Raji (cell line): ENCODE measurements around the gene PPP2R5B.

Experiments
- POLR2A ChIP-seq: IDR thresholded peaks from 2 replicates; pipeline ENCODE4 v1.6.1; 2011; ENCODE audit warnings: low read depth, low read length, control low read depth; ENCODE audit not compliant: insufficient read depth

PPP2R5B gene

GRCh38 chr11:64925536-64926436, 1.3 kb downstream of the PPP2R5B start:
- TF ChIP-seq POLR2A: no peak

- no peak for TF ChIP-seq POLR2A
Observed at GRCh38 chr11:64926689-64927088, 2.2 kb downstream of the PPP2R5B start.

DNA sequence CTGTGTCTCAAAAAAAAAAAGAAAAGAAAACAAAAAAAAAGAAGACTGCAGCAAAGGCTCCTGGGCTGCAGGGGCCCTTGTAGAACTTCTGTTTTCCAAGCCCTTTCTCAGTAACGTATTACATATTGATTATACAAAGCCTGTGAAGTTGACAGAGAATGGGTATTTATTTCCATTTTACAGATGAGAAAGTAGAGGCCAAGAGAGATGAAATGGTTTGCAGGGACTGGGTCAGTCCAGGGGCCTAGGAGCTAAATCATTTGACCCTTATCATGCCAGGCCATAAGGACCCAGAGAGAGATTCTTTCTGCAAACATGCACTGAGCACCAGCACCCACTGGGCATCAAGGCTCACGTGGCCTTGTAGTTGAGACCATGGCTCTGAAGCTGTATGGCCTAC, 4.5 kb downstream of the PPP2R5B start:
- TF ChIP-seq POLR2A: no peak

DNA sequence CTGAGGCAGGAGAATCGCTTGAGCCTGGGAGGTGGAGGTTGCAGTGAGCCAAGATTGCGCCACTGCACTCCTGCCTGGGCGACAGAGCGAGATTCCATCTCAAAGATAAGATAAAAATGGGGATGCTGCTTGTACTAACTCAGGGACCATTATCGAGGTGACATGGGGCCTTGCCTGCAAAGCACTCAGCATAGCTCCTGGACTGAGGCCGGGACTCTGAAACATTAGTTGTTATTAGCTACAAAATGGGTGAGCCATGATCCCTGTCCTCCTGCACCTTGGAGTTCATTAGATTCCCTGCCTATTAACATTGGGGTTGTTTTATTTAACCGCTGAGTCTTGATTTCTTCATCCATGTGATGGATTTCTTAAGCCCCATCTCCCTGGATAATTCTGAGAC, 5.1 kb downstream of the PPP2R5B start:
- no peak for TF ChIP-seq POLR2A

DNA sequence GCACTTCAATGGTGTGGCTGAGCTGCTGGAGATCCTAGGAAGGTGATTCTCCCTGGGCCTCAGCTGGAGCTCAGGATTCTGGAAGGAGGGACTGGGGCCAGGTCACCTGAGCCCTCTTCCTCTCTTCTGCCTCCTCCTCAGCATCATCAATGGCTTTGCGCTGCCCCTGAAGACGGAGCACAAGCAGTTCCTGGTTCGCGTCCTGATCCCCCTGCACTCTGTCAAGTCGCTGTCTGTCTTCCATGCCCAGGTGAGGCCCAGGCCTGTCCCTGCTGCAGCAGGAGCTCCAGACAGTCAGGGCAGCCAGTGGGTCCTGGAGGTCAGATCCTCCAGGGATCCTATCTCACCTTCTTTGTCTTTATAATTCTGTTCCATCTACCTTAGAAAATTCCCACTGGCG, 5.9 kb downstream of the PPP2R5B start:
- TF ChIP-seq POLR2A: no peak

GRCh38 chr11:64931290-64931689, 6.8 kb downstream of the PPP2R5B start:
- TF ChIP-seq POLR2A: no peak

DNA sequence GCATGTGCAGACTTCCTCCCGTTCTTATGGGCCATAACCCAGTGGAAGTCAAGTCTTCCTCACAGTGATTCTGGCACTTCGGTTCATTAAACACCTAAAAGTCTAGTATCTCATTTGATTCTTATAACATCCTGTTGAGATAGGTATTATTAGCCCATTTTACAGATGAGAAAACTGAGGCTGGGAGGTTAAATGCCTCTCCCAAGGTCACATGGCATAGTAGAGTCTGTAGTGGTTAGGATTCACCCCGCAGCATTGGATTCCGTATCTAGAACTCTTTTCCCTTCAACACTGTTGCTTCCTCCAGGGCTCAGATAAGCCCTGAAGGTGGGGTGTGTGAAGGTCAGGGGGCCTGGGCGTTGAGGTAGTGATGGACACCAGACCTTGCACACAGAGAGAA, 7.8 kb downstream of the PPP2R5B start:
- TF ChIP-seq POLR2A: no peak

GRCh38 chr11:64933213-64933934, 8.9 kb downstream of the PPP2R5B start:
- TF ChIP-seq POLR2A: no peak

DNA sequence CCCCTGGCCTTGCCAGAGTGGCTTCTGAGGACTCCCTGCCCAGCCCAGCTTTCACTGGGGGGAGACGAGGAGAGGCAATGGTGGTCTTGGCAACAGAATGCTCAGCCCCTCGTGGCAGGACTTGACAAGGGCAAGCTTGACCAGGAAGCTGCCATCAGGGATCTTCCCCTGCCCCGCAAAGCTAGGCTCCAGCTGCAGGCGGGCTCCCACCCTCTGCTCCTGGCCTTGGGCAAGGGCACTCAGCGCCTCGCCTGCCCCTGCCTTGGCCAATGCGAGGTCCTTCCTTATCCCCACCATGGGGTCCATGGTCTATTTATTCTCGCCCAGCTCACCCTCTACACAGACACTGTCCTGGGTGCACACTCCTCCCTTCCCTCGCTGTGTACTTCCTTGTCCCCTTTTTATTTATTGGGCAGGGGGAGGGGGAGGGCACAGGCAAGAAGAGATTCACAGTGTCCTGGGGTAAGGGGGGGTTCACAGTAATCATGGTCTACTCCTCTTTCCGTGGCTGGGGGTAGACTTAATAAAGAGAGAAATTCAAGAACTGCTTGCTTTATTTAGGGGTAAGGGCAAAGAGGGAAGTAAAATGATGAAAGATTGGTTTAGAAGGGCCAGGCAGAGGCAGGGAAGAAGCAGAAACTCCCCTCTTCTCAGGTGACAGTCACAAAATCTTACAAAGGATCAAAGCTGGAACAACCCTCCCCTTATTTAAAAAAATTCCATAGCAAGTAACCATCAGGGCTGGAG, 9.6 kb downstream of the PPP2R5B start:
- TF ChIP-seq POLR2A: no peak

DNA sequence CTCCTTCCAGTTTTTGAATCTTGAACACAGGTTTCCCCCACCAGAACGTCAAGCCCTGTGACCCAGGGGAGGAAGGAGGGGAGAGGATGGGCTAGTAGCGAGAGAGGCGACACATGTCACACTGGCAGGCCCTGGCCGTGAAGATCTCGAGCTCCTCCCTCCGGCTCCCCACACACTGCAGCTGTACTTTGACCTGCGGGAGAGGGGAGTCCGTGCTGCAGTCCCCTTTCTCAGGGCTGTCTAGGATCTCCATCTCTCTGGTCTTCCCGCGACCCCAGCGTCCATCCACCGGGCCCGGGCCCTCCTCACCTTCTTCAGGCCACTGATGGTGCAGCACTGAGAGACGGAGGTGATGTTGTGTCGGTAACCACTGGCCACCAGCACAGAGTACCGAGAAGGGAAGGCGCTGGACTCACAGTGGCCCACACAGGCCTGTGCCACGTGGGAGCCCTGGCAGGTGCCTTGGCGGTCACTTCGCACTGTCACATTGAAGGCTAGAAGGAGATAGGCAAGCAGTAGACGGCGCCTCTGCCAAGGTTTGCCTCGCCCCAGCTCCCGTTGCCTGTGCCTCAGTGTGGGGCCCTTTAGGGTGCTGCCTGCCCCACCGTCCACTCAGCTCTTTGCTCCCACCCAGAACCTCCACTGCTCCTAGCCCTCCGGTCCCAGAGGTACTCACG, 10.3 kb downstream of the PPP2R5B start:
- TF ChIP-seq POLR2A: no peak

- TF ChIP-seq POLR2A: no peak
Observed at GRCh38 chr11:64935359-64936081, 11.0 kb downstream of the PPP2R5B start, which contains the start of gene GPHA2. GPHA2 (minus strand) TSS chr11:64935893; CDS start chr11:64935460, 433 bp downstream.

DNA sequence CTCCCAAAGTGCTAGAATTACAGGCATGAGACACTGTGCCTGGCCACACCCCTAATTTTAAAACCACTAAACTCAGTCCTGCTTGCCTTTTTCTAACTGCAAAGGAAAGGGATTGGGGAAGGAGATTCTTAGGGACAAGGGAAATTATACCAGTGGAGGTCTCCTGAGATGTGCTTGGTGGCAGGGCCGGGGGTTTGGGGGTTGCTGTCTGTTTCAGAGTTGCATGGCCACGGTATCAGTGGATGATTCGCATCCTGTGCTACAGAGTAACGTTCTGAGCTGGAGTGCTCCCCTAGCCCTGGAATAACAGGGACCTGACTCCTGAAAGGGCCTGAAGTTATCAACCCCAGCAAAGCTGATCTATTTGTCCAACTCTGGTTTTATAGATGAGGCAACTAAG, 12.1 kb downstream of the PPP2R5B start:
- no peak for TF ChIP-seq POLR2A

- no peak for TF ChIP-seq POLR2A
Observed at GRCh38 chr11:64947208-64947814, 22.8 kb downstream of the PPP2R5B start.

- no peak for TF ChIP-seq POLR2A
Observed at GRCh38 chr11:64951529-64951928, 27.0 kb downstream of the PPP2R5B start.
